CD4-positive, alpha-beta T cell treated with Interleukin-15 for 1 hour (primary cell): ENCODE results near the gene CMIP.

Experiments used
- DNase-seq: peaks from one replicate; pipeline ENCODE4 v3.0.0-alpha.2; 2020

The CMIP gene

GRCh38 chr16:81629034-81629802, 184.6 kb downstream of the CMIP start:
- peak; percentile 25 for DNase-seq

GRCh38 chr16:81629896-81630634, 185.5 kb downstream of the CMIP start:
- DNase-seq: no peak

- DNase-seq: no peak
Observed at GRCh38 chr16:81630635-81631031, 186.0 kb downstream of the CMIP start.

- DNase-seq: peak; percentile 84
Observed at GRCh38 chr16:81632392-81633146, 188.0 kb downstream of the CMIP start.

GRCh38 chr16:81633147-81633619, 188.6 kb downstream of the CMIP start:
- no peak for DNase-seq

- no peak for DNase-seq
Observed at GRCh38 chr16:81633680-81634379, 189.2 kb downstream of the CMIP start.

GRCh38 chr16:81634380-81635062, 189.9 kb downstream of the CMIP start:
- no peak for DNase-seq

GRCh38 chr16:81635063-81635937, 190.7 kb downstream of the CMIP start:
- no peak for DNase-seq

- DNase-seq: no peak
Observed at GRCh38 chr16:81636298-81636993, 191.8 kb downstream of the CMIP start.

GRCh38 chr16:81637336-81638235, 193.0 kb downstream of the CMIP start:
- no peak for DNase-seq

GRCh38 chr16:81638286-81638945, 193.8 kb downstream of the CMIP start:
- no peak for DNase-seq

- DNase-seq: no peak
Observed at GRCh38 chr16:81639348-81639747, 194.7 kb downstream of the CMIP start.

- no peak for DNase-seq
Observed at GRCh38 chr16:81639931-81640680, 195.5 kb downstream of the CMIP start.

- no peak for DNase-seq
Observed at GRCh38 chr16:81640681-81641070, 196.1 kb downstream of the CMIP start.

- DNase-seq: no peak
Observed at GRCh38 chr16:81641395-81642106, 196.9 kb downstream of the CMIP start.

- no peak for DNase-seq
Observed at GRCh38 chr16:81642107-81642436, 197.5 kb downstream of the CMIP start.

GRCh38 chr16:81642943-81643342, 198.3 kb downstream of the CMIP start:
- DNase-seq: no peak

GRCh38 chr16:81645266-81645694, 200.7 kb downstream of the CMIP start:
- no peak for DNase-seq
